HCT116 (cell line): Measurements from ENCODE around the gene SRPX. TPM values are rescaled to one million over a fixed set of nuclear protein-coding genes. Genes with fewer than 3 reads are reported as not detected.

ENCODE experiments used
- ATAC-seq: fragments of 200-7000 bp; cut with Tn5 transposase; 2 replicates; pipeline ENCODE4 v1.9.1; 2020; ENCODE audit warnings: mild to moderate bottlenecking, moderate library complexity
- BruUV-seq: library from RNA; stranded (reverse); fragments of 400-500 nt; replicated peaks from 2 replicates; lab custom pipeline; 2021; lab: Mats Ljungman, UMichigan
- CTCF ChIA-PET: fragments of 300-600 bp; sonication (Branson Sonifier 250); formaldehyde crosslinking; loops from one replicate; lab custom pipeline; 2021; ENCODE audit warnings: antibody characterized with exemption; lab: Charles Lee
- POLR2A ChIA-PET: fragments of 300-600, 350-600 bp; sonication (Branson Sonifier 250); formaldehyde crosslinking; loops from one replicate; lab custom pipeline; 2021; ENCODE audit warnings: antibody characterized with exemption; lab: Charles Lee
- RAD21 ChIA-PET, 2 experiments: fragments of 300-600 bp; sonication (Branson Sonifier 250); formaldehyde crosslinking; loops; one replicate each; lab custom pipeline; 2023; ENCODE audit warnings: low total read pairs in 2 of 2; ENCODE audit not compliant: uncharacterized antibody in 2 of 2, unreplicated experiment in 2 of 2, low non-redundant PET in 1 of 2; lab: Charles Lee
- DNase-seq: peaks from one replicate; pipeline ENCODE4 v3.0.0-alpha.2; 2010; ENCODE audit warnings: low read depth, low spot score
- H2AFZ ChIP-seq: fragments of 200-600 bp; shearing (Covaris generic), sonication (generic); 2 replicates; pipeline ENCODE4 v1.6.1; 2017; ENCODE audit warnings: low read depth, mixed run types, mixed read lengths, antibody characterized with exemption, low read length; ENCODE audit not compliant: poor library complexity, severe bottlenecking
- H3K27ac ChIP-seq: 2 replicates; pipeline ENCODE4 v1.5.1; 2012; ENCODE audit warnings: low read depth, low read length
- H3K27me3 ChIP-seq: fragments of 200-600 bp; sonication (generic); 2 replicates; pipeline ENCODE4 v1.6.1; 2016; ENCODE audit warnings: mixed run types, low read length, mixed read lengths; ENCODE audit not compliant: insufficient read depth
- H3K36me3 ChIP-seq, 2 experiments: fragments of 200-500 bp in 1 of 2; fragments of 200-600 bp in 1 of 2; sonication (Bioruptor generic) in 1 of 2; sonication (generic) in 1 of 2; 2 replicates each; pipeline versions ENCODE4 v1.5.1 to v1.6.1; 2014 to 2016; ENCODE audit warnings: low read length in 2 of 2, inconsistent platforms in 1 of 2, mixed read lengths in 1 of 2, mixed run types in 1 of 2; ENCODE audit not compliant: insufficient read depth in 2 of 2, control insufficient read depth in 1 of 2
- H3K4me1 ChIP-seq, 2 experiments: fragments of 200-600 bp in 1 of 2; sonication (generic) in 1 of 2; 2 replicates each; pipeline versions ENCODE4 v1.5.1 to v1.6.1; 2012 to 2017; ENCODE audit warnings: low read length in 2 of 2, inconsistent platforms in 1 of 2, mild to moderate bottlenecking in 1 of 2, mixed read lengths in 1 of 2, mixed run types in 1 of 2, moderate library complexity in 1 of 2; ENCODE audit not compliant: insufficient read depth in 2 of 2, control insufficient read depth in 1 of 2
- H3K4me2 ChIP-seq: fragments of 200-600 bp; sonication (generic); 2 replicates; pipeline ENCODE4 v1.6.1; 2017; ENCODE audit warnings: mixed run types, low read length, mixed read lengths
- H3K4me3 ChIP-seq, 2 experiments: fragments of 200-600 bp in 1 of 2; sonication (generic) in 1 of 2; replicated peaks in 1 of 2; 2 replicates each; pipeline ENCODE4 v1.5.1; 2011 to 2016; ENCODE audit warnings: low read length in 2 of 2, control low read depth in 1 of 2, low read depth in 1 of 2, mild to moderate bottlenecking in 1 of 2, mixed read lengths in 1 of 2, mixed run types in 1 of 2
- H3K79me2 ChIP-seq: fragments of 200-600 bp; sonication (generic); 2 replicates; pipeline ENCODE4 v1.6.1; 2017; ENCODE audit warnings: mild to moderate bottlenecking, mixed run types, low read length, moderate library complexity, mixed read lengths; ENCODE audit not compliant: insufficient read depth
- H3K9ac ChIP-seq: fragments of 200-600 bp; sonication (generic); 2 replicates; pipeline ENCODE4 v1.6.1; 2016; ENCODE audit warnings: low read length, mixed read lengths
- H3K9me2 ChIP-seq: fragments of 200-600 bp; sonication (generic), shearing (Covaris generic); 2 replicates; pipeline ENCODE4 v1.6.1; 2017; ENCODE audit warnings: mixed run types, mild to moderate bottlenecking, moderate library complexity; ENCODE audit not compliant: insufficient read depth
- H3K9me3 ChIP-seq, 2 experiments: fragments of 200-500 bp in 1 of 2; fragments of 200-600 bp in 1 of 2; sonication (Bioruptor generic) in 1 of 2; sonication (generic) in 1 of 2; 2 replicates each; pipeline ENCODE4 v1.6.1; 2014 to 2017; ENCODE audit warnings: low read length in 2 of 2, mixed read lengths in 2 of 2, inconsistent platforms in 1 of 2, low read depth in 1 of 2, mild to moderate bottlenecking in 1 of 2, mixed run types in 1 of 2, moderate library complexity in 1 of 2; ENCODE audit not compliant: control insufficient read depth in 1 of 2, insufficient read depth in 1 of 2
- H4K20me1 ChIP-seq: fragments of 200-600 bp; sonication (generic), shearing (Covaris generic); 2 replicates; pipeline ENCODE4 v1.6.1; 2017; ENCODE audit warnings: mixed run types, mild to moderate bottlenecking, moderate library complexity; ENCODE audit not compliant: insufficient read depth
- CBX3 ChIP-seq: IDR thresholded peaks from 2 replicates; pipeline ENCODE4 v1.6.1; 2012; ENCODE audit warnings: low read depth
- CTCF ChIP-seq, 3 experiments: fragments of 200-600 bp in 1 of 3; sonication (generic) in 1 of 3; IDR thresholded peaks in 2 of 3; conservative IDR thresholded peaks in 1 of 3; 2 replicates each; pipeline ENCODE4 v1.5.1; 2012 to 2017; ENCODE audit warnings: low read depth in 2 of 3, low read length in 2 of 3, antibody characterized with exemption in 1 of 3, borderline replicate concordance in 1 of 3, control low read depth in 1 of 3, mild to moderate bottlenecking in 1 of 3, mixed read lengths in 1 of 3, mixed run types in 1 of 3, moderate library complexity in 1 of 3; ENCODE audit not compliant: insufficient read depth in 1 of 3
- EGR1 ChIP-seq: IDR thresholded peaks from 2 replicates; pipeline ENCODE4 v1.6.1; 2012; ENCODE audit warnings: low read depth
- ELF1 ChIP-seq: IDR thresholded peaks from 2 replicates; pipeline ENCODE4 v1.6.1; 2012; ENCODE audit warnings: low read depth, borderline replicate concordance
- JUND ChIP-seq: IDR thresholded peaks from 2 replicates; pipeline ENCODE4 v1.6.1; 2012
- POLR2A ChIP-seq: IDR thresholded peaks from 2 replicates; pipeline ENCODE4 v1.7.0; 2011; ENCODE audit warnings: borderline replicate concordance; ENCODE audit not compliant: insufficient read depth, insufficient read length; ENCODE audit errors: extremely low read depth
- POLR2AphosphoS5 ChIP-seq: IDR thresholded peaks from 2 replicates; pipeline ENCODE4 v1.6.1; 2011; ENCODE audit warnings: mild to moderate bottlenecking, low read depth, low read length, moderate library complexity
- RAD21 ChIP-seq: IDR thresholded peaks from 2 replicates; pipeline ENCODE4 v1.6.1; 2012; ENCODE audit warnings: low read depth, mild to moderate bottlenecking
- SRF ChIP-seq: IDR thresholded peaks from 2 replicates; pipeline ENCODE4 v1.6.1; 2012; ENCODE audit warnings: low read depth
- TCF7L2 ChIP-seq: IDR thresholded peaks from 2 replicates; pipeline ENCODE4 v1.7.0; 2011; ENCODE audit warnings: borderline replicate concordance, inconsistent platforms; ENCODE audit not compliant: insufficient read depth, insufficient read length; ENCODE audit errors: extremely low read depth
- YY1 ChIP-seq: IDR thresholded peaks from 2 replicates; pipeline ENCODE4 v1.6.1; 2011; ENCODE audit warnings: low read length, low read depth, moderate library complexity, mild to moderate bottlenecking; ENCODE audit not compliant: insufficient replicate concordance; ENCODE audit errors: extremely low read depth
- intact Hi-C: fragments of 100-400 bp; cut with micrococcal nuclease; formaldehyde crosslinking; loops from 2 replicates; pipeline ENCODE4 v1.10.0; 2022
- total RNA-seq: library from RNA; stranded (reverse); gene quantifications from one replicate; pipeline ENCODE4 v1.2.1, GENCODE V29; 2021; ENCODE audit not compliant: unreplicated experiment
- TF ChIP-seq, protein P1 (sequence below): IDR thresholded peaks from 2 replicates; pipeline ENCODE4 v1.6.1; 2011; ENCODE audit warnings: mild to moderate bottlenecking, low read length, moderate library complexity; ENCODE audit not compliant: insufficient replicate concordance; ENCODE audit errors: extremely low read depth
- TF ChIP-seq, protein P2 (sequence below): IDR thresholded peaks from 2 replicates; pipeline ENCODE4 v1.6.1; 2012

SRPX gene
- total RNA-seq, 1 experiment from 2014 or later: 18.2 TPM

- H3K9me3 ChIP-seq: no peaks in the 10 kb centered on the region
- no peaks in the 10 kb centered on the region for H3K27me3 ChIP-seq
- DNase-seq (no peak), ATAC-seq (no peak)
- no peak overlapping the region for H2AFZ ChIP-seq
- H3K36me3 ChIP-seq: no peaks in the 10 kb centered on the region
- intact Hi-C loops: no loop called here
- H3K9ac ChIP-seq: no peak overlapping the region
- CTCF ChIA-PET: no interaction called here
- RAD21 ChIA-PET: no interaction called here
- no peak for TF ChIP-seq YY1
- no peak for TF ChIP-seq EGR1
- TF ChIP-seq, protein P1, sequence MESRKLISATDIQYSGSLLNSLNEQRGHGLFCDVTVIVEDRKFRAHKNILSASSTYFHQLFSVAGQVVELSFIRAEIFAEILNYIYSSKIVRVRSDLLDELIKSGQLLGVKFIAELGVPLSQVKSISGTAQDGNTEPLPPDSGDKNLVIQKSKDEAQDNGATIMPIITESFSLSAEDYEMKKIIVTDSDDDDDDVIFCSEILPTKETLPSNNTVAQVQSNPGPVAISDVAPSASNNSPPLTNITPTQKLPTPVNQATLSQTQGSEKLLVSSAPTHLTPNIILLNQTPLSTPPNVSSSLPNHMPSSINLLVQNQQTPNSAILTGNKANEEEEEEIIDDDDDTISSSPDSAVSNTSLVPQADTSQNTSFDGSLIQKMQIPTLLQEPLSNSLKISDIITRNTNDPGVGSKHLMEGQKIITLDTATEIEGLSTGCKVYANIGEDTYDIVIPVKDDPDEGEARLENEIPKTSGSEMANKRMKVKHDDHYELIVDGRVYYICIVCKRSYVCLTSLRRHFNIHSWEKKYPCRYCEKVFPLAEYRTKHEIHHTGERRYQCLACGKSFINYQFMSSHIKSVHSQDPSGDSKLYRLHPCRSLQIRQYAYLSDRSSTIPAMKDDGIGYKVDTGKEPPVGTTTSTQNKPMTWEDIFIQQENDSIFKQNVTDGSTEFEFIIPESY: no peak
- TF ChIP-seq, protein P2, sequence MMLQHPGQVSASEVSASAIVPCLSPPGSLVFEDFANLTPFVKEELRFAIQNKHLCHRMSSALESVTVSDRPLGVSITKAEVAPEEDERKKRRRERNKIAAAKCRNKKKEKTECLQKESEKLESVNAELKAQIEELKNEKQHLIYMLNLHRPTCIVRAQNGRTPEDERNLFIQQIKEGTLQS: no peak
- TF ChIP-seq POLR2AphosphoS5: no peak
- no peak for TF ChIP-seq JUND
- no peak for TF ChIP-seq RAD21
- no peak for TF ChIP-seq CBX3
- no peak for TF ChIP-seq SRF
- no peak for TF ChIP-seq ELF1
- TF ChIP-seq CTCF (IDR thresholded peaks at IDR 0.05 in 2 of 3, conservative IDR thresholded peaks at IDR 0.05 in 1 of 3; ENCODE audit: borderline replicate concordance in 1 of 3, insufficient read depth in 1 of 3, low read depth in 2 of 3, low read length in 2 of 3): no peak
- no peak for TF ChIP-seq TCF7L2
- no peak for TF ChIP-seq POLR2A
- H3K4me1 ChIP-seq: no peaks in the 10 kb centered on the region
- no peaks in the 10 kb centered on the region for H3K9me2 ChIP-seq
- no peaks in the 10 kb centered on the region for H3K79me2 ChIP-seq
- no peak overlapping the region for H3K4me3 ChIP-seq
- BruUV-seq: no TSS peak
- no peak overlapping the region for H3K4me2 ChIP-seq
- H4K20me1 ChIP-seq: no peaks in the 10 kb centered on the region
- H3K27ac ChIP-seq: no peak overlapping the region
- POLR2A ChIA-PET: no interaction called here
Observed at GRCh38 chrX:38138900-38139299, 81.8 kb downstream of the SRPX start.
